GM10847 (cell line): ENCODE data around the gene CTXND1.

Source experiments
- POLR2A ChIP-seq: IDR thresholded peaks from 2 replicates; pipeline ENCODE4 v1.6.1; 2011; ENCODE audit not compliant: insufficient read length; ENCODE audit errors: extremely low read depth

CTXND1 gene

DNA sequence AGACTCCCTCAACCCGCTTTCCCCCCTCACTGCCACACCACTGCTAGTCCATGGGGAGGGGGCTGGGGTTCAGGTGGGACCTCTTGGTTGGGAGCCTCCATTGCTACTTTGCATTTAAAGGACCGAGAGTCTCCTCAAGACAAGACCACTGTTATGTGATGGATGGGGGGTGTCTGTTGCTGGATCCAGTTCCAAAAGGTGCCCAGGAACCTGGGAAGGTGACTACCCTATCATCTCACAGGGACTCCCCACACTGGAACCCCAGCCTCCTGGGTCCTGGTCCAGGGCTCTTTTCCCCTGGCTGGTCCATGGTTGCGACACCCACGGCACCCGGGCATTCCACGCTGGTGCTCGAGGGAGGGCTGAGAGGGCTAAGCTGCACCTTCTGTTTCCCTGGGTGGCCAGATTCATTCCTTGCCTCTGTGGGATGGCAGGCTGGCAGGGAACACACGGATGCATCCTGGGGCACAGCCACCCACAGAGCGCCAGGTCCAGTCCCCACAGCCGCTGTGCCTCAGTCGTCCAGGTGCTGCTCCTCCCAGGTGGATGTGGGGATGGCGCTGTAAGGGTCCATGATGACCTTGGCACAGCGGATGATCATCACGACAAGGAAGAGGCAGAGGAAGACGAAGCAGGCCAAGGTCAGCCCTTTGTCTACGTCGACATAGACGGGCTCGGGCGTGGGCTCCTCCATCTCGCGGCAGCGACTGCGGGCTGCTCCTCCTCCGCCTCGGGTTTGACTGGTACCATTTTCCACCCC is 50.6 kb downstream of the CTXND1 start:
- no peak for TF ChIP-seq POLR2A

DNA sequence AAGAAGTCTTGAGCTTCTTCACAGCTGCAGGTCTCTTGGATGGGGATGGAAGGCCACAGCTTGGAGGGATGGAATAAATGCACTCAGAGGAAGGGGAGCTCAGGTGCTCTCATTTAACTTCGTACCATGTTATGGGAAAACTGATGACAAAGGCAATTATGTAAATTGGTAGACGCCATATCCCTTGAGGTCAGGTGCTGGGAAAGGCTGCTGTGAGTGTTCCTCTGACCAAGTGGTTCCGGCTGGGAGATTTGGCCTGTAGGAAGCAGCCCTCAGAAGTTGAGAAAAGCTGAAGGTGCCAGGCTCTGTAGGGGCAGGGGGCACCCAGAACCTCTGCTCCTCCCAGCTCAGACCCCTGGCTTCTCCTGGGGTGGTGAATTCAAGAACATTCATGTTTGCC is 52.1 kb downstream of the CTXND1 start:
- no peak for TF ChIP-seq POLR2A

DNA sequence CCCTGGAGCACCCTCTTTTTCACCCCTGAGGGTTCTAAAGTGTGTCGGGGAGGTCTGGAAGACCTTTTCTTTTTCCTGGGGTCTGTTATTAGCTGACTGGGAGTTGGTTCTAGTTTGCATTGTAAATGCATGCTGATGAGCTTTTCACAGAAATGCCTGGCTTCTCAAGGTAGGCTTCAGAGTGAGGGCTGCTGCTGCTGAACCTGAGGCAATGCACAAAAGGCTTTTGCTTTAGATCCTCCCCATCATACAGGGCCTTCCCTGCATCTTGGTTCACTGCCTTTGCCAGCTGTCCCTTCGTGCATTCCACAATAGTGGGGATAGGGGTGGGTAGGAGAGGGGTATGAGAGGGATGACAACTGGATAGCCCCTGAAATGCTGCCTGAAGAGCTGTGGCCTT is 52.6 kb downstream of the CTXND1 start:
- TF ChIP-seq POLR2A, result no peak

DNA sequence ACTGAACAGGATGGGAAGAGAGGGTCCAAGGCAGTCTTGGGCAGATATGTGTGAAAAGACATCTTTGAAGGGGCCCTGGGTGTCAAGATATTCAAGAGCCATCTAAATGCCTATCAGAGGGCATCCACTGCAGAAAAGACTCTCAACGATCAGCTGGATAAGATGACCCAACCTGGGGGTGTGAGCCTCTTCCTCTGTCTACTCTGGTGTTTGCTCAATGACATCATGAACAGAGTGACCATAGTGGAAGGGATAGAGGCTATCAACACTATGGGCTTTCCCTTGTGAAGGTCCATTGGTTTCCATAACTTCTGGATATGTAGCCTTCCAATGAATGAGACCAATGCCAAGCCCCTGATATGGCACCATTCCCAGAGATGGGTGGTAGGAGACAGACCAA is 57.1 kb downstream of the CTXND1 start:
- TF ChIP-seq POLR2A, result no peak

DNA sequence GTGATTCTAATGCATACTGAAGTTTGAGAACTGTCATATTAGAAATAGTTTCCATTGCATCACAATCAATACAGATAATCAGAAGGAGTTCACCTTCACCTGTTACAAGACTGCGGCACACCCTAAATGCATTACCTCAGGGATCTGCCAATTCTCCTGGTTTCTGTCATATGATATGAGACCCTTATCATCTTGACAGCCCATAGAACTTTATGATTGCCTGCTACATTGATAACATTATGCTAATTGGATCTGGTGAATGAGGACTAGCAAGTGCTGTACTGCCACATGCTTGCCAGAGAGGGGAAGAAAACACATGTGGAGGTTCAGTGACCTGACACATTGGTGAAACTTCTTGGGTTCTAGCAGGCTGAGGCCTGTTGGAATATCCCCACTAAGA is 57.8 kb downstream of the CTXND1 start:
- no peak for TF ChIP-seq POLR2A

DNA sequence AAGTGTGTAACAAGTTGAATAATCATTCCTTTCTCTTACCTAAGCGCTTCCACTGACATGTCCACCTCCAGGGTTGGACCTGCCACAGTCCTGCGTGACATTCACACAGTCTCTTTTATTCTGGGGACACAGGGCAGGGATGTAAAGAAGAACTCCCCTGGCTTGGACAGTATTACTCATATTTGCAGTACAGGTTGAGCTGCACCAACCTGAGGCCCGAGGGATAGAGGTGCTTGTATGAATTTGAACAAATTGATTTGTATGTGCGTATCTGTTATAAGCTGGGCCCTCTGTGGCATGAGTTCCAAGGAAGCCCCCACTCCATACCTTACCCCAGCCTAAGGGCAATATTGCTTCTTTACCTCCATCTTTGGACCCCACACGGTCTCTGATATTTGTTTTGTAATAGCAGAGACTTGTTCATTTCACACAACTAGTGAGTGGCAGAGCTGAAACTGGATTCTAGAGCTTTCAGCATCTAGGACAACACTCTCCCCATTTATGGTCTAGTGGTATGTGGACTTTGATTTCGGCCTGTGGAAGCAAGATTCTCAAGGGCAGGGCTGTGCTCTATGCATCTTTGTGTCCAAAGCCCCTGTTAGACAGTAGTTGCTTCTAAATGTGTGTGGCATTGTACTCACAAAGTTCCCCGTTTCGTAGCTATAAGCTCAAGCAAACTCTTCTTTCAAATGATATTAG is 60.0 kb downstream of the CTXND1 start:
- TF ChIP-seq POLR2A, result no peak

DNA sequence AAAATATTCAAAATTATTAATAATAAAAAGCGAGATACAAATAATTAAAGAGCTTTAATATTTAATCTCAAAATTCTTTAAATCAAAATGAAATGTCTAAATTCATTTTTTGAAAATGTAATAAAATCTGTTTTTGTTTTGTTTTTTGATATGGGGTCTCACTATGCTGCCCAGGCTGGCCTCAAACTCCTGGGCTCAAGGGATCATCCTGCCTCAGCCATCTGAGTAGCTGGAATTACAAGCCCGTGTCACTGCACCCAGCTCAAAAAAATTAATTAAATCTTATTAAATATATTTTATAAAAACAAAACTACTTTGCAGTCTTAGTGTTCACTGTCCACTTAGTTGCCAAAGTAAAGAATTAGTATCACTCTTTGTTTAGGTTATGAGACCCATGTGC is 60.8 kb downstream of the CTXND1 start:
- no peak for TF ChIP-seq POLR2A

DNA sequence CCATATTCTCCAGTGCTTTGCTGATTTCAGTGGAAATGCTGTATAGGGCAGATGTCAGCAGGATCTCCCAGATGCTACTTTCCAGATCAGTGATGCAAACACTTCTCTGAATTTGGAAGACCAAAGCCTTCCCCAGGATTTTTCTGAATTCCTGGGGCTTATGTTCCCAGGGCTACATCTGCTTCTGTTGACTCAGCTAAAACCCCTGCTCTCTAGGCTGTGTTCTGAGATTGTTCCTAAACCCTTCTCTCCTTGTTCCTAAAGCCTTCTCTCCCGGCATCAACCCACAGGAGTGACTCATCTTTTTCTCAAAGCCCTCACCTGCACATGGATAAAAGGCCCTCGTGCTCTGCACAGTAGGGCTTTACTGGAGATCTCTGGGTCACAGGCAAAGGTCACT is 63.8 kb downstream of the CTXND1 start:
- TF ChIP-seq POLR2A, result no peak

DNA sequence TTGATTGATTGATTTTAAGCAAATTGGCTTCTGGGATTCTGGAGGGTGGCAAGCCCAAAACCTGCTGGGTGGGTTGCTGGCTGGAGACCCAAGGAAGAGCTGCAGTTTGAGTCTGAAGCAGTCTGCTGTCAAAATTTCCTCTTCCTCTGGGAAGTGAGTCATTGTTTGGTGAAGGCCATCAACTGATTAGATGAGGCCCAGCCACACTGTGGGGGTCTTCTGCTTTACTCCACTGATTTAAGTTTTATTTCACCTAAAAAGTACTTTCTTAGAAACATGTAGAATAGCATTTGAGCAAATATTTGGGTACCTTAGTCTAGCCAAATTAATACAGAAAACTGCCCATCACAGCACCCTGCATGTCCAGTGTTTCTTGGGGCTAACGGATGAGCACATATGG is 65.4 kb downstream of the CTXND1 start:
- no peak for TF ChIP-seq POLR2A

DNA sequence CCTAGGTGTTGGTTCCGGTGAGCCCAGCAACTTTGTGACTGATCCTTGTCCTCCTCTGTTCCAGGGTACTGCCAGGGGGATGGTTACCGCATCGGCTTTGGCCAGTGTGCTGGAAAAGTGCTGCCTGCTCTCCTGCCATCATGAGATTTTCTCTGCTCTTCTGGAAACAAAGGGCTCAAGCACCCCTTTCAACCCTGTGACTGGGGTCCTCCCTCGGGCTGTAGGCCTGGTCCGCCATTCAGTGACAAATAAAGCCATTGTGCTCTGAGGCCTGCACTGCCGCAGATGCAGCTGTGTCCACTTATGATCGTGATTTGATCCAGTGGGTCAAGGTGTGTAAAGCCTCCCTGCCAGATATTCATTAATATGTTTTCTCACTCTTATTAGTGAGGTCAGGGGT is 65.9 kb downstream of the CTXND1 start:
- TF ChIP-seq POLR2A, result no peak

DNA sequence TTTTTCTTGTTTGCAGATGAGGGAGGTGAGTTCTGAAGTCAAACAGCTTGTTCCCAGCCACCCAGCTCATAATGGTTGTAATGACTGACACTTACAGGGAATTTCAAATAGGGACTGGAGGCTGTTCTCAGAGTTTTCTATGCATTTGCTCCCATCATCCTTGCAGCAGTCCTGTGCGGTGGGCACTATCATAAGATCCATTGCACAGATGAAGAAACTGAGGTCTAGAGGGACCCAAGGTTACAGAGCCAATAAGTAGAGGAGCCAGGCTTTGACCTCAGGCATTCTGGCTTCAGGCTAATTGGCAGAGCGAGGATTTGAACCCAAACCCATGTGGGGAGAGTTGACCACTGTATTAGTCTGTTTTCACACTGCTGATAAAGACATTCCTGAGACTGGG is 66.9 kb downstream of the CTXND1 start:
- no peak for TF ChIP-seq POLR2A

DNA sequence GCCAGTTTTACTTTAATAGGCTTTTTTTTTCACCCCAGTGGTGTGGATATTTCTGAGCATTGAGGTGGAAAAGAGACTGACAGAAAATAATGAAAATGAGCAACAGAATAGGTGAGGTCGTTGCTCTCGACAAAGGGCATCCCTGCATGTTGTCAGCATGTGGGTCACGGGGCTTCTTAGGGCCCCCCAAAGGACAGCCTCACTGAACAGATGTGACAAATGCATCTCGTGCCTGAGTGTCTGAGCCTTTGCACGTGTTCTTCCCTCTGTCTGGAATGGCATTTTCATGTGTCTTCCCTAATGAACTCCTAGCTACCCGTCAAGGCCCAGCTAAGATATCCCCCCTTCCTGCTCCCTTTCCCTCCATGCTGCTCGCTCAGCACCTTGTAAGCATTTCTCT is 67.5 kb downstream of the CTXND1 start:
- TF ChIP-seq POLR2A, result no peak

DNA sequence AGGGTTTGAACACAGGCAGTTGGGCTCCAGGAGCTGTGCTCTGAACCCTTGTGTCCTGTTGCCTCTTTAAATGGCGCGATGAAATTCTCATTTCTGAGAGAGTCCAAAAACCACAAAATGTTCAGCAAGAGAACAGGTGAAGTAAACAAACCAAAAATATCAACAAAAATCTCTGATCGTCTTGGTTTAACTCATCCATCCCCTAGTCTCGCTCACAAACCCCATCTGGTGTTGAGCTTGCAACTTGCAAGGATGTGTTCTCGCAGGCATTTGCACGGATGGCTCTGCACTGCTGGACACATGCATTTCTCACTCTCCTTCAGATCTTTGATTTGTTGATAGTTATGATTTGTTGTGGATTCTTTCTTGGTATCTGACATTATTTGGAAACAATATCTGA is 68.1 kb downstream of the CTXND1 start:
- TF ChIP-seq POLR2A, result no peak

DNA sequence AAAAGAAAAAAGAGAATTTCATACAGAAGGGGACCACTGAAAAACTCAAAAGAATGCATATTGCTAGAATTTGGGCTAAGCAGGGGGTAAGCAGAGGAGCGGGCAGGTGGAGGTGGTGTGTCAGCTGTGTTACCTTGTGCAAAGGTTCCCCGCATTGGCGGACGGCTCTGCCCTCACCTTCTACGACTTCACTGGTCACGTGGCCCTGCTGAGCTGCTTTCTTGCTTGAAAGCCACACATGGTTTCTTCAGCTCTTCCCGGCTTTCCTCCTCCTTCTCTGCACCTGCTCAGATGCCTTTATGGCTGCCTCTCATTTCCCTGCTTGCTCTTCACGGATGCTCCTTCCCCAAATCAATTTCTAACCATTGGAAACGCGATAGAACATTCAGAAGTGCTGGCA is 68.7 kb downstream of the CTXND1 start:
- no peak for TF ChIP-seq POLR2A

DNA sequence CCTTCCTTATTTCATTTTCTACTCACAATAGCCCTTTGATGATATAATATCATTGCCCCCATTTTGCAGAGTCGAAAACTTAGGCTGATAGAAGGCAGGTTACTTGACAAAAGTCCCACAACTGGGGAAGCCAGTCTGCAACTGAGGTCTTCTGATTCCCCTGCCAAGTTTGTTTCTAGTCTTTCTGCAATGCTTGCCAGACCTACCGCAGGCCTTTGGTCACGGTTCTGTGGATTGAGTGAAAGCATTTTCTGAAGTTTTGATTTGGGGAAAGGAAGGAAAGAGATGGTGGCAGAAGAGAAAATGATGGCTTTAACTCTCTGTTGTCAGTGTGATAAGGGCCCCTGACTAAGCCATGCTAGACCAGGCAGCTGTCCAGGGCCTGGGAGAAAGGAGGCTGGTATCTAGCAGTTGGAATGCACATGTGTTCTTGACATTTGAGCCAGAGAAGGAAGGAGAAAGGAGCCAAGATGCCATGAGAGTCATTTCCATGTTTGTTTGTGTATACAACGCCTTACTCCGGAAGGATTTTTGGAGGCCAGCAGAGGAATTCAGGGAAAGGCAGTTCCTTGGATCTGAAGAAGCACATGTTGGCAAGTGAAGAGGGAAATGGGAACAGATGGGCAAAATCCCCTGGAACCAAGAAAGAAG is 69.3 kb downstream of the CTXND1 start:
- no peak for TF ChIP-seq POLR2A

DNA sequence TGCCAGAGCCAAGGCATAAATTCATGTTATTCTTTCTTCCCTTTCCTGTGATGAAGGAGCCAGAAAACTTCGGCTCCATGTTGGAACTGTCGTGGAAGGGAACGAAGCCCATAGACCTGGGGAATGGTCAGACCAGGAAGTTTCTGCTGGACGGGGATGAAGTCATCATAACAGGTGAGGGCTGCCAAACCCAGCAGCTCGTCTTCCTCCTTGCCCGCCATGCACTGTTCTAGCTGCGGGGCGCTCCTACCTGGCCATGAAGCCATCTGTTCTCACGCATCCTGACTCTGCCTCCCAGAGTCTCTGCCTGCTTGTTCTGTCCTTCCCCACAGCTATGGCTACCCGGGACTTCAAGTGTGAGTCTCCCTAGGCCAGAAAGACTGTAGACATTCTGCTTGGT is 71.0 kb downstream of the CTXND1 start:
- no peak for TF ChIP-seq POLR2A
